Amniotic epithelial cell (primary cell): Measurements from ENCODE around the gene ATP5MG.
"Not testable (repeated sequence)": the region's sequence is repeated elsewhere in the genome, so short reads cannot be mapped to it uniquely, and the experiment has no call there.

Experiments used
- DNase-seq: peaks from one replicate; pipeline ENCODE4 v3.0.0-alpha.2; 2010; ENCODE audit warnings: low read depth

The ATP5MG gene, protein sequence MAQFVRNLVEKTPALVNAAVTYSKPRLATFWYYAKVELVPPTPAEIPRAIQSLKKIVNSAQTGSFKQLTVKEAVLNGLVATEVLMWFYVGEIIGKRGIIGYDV

DNA sequence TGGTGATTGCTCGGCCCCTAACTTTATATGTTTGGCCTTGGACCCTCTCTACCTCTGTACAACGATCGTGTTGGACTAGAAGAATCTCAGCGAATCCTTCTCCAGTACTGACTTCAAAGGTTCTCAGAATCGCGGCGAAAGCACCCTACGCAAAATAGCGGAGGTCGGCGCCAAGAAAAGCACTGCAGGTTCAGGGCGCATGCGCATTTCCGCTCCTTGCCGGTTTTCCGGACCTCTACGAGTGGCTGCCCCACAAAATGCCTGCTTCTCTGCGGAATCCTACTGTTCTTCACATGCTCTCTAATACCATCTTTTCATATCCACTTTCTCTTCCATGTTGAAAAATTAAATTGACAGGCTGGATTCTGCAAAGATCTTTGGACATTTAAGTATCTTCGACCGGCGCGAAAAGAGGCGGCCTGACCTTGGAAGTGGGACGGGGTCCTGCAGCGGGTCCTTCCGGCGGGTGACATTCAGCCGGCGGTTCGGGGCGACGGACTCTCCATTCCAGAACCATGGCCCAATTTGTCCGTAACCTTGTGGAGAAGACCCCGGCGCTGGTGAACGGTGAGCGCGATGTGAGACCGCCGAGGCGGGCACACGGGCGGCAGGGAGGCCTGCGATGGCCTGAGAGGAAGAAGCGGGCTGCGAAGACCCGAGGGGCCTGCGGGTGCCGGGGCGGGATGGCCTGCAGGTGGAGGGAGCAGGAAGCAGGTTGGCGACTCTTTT is at the start of gene ATP5MG:
ATP5MG (plus strand) TSS at position 456 of the 729 bp plus-strand sequence; CDS start at position 516, 60 bp downstream.
- DNase-seq: peak; percentile 81

DNA sequence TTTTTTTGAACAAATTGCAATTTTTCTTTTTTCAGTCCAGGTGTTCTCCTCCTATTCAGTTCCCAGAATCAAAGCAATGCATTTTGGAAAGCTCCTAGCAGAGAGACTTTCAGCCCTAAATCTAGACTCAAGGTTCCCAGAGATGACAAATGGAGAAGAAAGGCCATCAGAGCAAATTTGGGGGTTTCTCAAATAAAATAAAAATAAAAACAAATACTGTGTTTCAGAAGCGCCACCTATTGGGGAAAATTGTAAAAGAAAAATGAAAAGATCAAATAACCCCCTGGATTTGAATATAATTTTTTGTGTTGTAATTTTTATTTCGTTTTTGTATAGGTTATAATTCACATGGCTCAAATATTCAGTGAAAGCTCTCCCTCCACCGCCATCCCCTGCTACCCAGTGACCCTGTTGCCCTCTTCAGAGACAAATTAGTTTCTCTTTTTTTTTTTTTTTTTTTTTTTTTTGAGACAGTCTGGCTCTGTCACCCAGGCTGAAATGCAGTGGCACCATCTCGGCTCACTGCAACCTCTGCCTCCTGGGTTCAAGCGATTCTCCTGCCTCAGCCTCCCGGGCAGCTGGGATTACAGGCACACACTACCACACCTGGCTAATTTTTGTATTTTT is 48.2 kb upstream of the ATP5MG start:
- peak; percentile 7 for DNase-seq

DNA sequence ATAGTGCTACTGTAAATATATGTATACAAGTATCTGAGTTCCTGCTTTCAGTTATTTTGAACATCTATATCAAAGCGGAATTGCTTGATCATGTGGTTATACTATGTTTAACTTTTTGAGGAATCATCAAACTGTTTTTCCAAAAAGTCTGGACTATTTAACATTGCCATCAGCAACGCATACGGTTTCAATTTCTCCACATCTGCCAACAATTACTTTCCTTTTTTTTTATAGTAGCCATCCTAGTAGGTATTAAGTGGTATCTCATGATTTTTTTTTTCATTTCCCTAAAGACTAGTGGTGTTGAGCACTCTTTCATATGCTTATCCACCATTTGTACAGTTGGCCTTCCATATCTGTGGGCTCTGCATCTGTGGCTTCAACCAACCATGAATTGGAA is 43.3 kb upstream of the ATP5MG start:
- DNase-seq: no peak

DNA sequence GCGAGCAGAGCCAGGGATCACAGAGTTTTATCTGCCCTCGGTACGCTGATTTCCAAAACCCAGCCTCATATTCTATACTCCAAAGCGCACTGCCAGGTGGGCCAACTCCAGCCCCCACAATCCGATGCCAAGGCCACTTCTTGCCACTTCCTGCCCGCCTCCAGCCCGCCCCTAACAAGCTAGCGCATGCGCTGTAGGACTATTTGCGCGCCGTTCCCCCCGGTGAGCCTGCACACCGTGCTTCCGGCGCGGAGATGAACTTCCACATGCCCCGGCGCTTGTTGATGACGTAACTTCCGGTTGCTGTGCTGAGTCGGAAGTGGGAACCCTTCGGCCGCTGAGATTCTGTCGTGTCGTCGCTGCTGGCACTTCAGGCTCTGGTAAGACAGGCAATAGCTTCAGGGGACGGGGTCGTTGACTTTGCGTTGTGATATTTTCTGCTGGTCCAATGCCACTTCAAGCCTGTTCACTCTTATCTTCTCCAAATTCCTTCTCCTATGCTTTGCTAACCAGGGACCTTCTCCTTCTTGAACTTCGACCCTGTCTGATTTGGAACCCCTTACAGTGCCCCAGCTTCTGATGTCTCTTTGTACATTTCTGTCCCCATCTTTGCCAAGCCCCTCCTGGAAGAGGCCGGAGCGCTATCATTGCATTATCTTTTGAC is 42.0 kb upstream of the ATP5MG start, which contains the start of gene UBE4A:
UBE4A (plus strand) TSS at position 306 of the 664 bp plus-strand sequence. CDS start 5,481 bp downstream, outside the sequence.
- peak; percentile 88 for DNase-seq

GRCh38 chr11:118364956-118365615 is 36.3 kb upstream of the ATP5MG start:
- DNase-seq: no peak

GRCh38 chr11:118366287-118366686 is 35.1 kb upstream of the ATP5MG start:
- no peak for DNase-seq

GRCh38 chr11:118370774-118371173 is 30.6 kb upstream of the ATP5MG start:
- DNase-seq: no peak

- no peak for DNase-seq
Measured at GRCh38 chr11:118373263-118373662, 28.1 kb upstream of the ATP5MG start.

GRCh38 chr11:118373871-118374270 is 27.5 kb upstream of the ATP5MG start:
- no peak for DNase-seq

DNA sequence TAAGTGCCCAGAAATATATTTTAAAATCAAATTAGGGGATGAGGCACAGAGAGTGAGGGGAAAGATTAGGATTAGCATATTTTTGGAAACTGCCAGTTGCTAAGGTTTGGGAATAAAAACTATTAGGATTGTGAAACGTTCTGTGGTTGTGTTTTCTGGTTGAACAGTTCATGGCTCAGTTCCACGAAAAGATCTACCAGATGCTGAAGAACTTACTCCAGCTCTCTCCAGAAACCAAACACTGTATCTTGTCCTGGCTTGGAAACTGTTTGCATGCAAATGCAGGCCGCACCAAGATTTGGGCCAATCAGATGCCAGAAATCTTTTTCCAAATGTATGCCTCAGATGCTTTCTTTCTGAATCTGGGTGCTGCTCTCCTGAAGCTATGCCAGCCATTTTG is 26.7 kb upstream of the ATP5MG start:
- DNase-seq: peak; percentile 7

- no peak for DNase-seq
Measured at GRCh38 chr11:118375978-118376377, 25.4 kb upstream of the ATP5MG start.

DNA sequence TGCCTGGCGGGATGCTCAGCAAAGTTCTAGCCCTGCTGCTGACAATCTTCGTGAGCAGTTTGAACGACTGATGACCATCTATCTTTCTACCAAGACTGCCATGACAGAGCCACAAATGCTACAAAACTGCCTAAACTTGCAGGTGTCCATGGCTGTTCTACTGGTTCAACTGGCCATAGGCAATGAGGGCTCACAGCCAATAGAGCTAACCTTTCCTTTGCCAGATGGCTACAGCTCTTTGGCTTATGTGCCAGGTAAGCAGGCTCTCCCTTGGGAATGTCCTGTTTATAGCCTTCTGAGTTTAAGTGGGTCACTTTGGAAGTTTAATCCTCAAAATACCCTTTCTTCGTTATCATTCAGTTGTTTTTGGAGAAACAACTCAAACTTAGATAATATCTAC is 21.9 kb upstream of the ATP5MG start:
- no peak for DNase-seq

GRCh38 chr11:118380571-118380970 is 20.8 kb upstream of the ATP5MG start:
- DNase-seq: peak; percentile 14

- DNase-seq: no peak
Measured at GRCh38 chr11:118382954-118383353, 18.5 kb upstream of the ATP5MG start.

DNA sequence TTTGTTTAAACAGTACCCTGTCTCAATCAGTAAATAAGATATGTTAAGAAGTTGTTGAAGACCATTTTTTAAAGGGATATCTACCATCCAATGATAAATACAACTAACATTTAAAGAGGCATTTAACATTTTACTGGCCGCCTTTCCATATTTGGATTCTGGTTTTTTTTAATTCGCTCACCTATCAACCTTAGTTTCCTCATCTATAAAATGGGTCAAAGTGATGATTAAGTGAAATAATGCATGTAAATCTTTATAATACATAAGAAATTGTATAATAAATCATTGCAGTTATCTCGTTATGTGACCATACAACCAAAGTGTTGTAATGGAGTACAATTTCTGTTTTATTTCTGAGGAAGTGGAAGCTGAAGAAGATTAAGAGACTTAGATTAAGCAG is 17.7 kb upstream of the ATP5MG start:
- no peak for DNase-seq

- no peak for DNase-seq
Measured at GRCh38 chr11:118396097-118396501, 5.3 kb upstream of the ATP5MG start.

- no peak for DNase-seq
Measured at GRCh38 chr11:118397448-118397847, 4.0 kb upstream of the ATP5MG start.

- DNase-seq: peak; percentile 52
Measured at GRCh38 chr11:118398791-118399559, 2.4 kb upstream of the ATP5MG start.

DNA sequence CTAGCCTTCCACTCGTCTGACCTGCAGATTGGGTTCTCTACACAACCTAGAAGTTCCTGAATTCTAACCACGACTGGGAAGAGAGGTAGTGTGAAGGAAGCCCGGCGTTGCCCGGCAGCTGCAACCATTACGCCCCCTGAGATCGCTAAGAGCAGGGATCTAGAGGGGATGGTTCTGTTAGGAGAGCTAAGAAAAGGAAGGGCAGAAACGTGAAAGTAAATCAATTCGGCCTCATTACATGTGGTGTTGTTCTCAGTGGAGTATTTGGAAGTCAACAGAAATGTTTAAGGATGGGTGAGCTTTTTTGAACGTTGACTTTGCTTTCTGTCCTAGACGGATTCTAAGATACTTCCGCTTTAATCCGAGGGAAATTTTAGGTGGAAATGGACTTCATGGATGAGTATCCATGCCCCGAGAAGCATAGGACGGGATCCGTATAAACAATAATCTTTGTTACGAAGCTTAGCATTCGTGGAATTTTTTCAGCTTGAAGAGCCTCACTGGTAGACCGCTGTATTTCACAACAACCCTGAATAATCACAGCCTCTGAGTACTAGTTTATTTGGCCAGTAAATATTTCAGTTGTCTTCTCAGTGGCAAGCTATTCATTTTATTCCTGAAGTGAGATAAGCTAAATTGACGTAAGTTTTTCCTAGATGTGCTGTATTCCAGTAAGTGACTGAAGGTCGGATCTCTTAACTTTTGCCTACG is 629 bp downstream of the ATP5MG start:
- DNase-seq: peak; percentile 99

- DNase-seq: not testable (repeated sequence)
Measured at GRCh38 chr11:118402594-118402993, 1.2 kb downstream of the ATP5MG start.
